DMS 273 (cell line): Measurements from ENCODE around the gene CASP3.

Experiments used
- DNase-seq: peaks from one replicate; lab custom pipeline; 2025; ENCODE audit not compliant: unreplicated experiment; lab: John Stamatoyannopoulos, UW

The CASP3 gene

DNA sequence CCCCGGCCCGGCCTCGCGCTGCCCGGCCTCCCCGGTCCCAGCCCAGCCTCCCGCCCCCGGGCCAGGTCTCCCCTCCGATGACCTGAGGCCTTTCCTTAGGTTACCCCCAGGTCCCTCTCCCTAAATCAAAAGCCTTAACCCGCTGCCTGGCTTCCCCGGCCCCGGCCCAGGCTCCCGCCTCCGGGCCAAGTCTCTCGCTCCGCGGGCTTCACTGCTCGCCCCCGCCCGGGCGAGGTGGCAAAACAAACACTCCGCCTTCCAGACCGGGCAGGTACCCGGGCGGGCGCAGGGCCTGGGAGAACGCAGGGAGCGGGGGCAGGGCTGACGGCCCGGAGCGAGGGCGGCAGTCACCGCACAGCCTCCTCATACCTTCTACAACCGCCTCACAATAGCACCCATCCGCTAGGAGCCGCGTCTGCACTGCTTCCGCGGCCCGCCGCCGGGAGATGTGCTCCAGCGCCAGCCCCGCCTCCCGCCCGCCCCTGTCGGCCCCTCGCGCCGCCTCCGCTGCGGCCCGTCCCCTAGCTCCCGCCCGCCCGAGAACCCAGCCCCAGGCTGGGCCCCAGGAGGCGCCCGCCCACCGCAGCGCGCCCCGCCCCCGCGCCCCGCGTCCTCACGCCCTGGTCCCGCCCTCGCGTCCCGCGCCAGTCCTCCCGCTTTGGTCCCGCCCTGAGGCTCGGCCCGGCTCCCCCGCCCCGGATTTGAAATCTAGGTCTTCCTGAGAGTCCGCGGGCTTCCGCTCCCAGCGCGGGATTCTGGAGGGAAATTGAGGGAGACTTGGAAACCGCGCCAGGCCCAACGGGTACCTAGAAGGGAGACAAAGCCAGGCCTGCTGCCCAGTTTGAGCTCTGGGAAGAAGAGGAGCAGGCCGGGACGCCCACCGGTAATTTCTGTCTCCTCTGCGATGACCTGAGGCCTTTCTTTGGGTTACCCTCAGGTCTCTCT lies at the start of gene CASP3, which contains the start of gene PRIMPOL:
Gene CASP3 (minus strand): TSS at position 422 of the 945 bp plus-strand sequence. CDS start 10,994 bp downstream, outside the sequence.
Gene PRIMPOL (plus strand): TSS at position 713 of the 945 bp plus-strand sequence. CDS start 7,403 bp downstream, outside the sequence.
- peak; percentile 96 for DNase-seq

DNA sequence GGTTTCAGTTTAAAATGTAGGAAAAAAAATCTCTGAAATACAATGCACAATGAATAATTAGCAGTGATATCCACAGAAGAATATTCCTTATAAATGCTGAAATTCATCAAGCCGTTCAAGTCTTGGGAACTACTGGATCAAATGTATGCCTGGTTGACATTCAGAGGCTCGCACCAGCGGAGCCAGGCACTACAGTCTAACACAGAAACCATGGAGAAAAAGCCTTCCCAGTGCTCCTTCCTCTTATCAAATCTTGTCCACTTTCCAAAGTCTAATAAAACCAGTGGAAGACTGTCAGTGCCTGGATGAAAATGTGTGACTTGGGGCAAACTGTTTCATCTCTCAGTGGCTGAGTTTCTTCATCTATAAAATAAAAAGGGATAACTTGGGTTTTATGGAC lies 48.7 kb upstream of the CASP3 start:
- DNase-seq: no peak

DNA sequence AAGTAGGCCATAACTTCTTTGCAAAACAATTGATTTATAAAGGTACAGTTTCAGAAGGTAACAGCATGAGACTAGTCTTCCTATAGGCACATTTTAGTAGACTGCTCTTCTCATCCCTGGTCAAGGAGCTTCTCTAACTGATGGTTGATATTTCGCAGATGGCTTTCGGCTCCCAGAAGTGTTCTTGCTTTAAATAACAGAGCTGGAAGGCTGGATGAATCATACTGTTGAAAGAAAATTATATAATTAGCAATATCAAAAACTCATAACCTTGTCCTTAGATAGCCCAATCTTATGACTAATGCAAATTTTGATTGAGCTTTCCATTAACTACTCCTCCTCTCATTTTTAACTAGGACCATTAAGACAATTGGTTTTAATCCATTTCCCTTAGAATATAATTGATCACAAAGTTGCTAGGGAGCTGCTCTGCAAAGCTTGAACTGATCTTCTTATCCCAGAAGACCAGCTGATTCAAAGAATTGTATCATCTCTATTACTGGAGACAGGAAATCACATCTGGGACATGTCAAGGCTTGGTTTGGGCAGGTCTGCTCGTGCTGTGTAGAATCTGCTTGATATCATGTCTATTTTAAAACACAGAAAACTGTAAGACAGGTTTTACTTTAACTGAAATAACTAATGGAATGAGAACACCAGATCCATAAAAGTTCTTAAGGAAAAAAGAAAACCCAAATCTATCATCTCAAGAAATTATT lies 46.1 kb upstream of the CASP3 start:
- no peak for DNase-seq

DNA sequence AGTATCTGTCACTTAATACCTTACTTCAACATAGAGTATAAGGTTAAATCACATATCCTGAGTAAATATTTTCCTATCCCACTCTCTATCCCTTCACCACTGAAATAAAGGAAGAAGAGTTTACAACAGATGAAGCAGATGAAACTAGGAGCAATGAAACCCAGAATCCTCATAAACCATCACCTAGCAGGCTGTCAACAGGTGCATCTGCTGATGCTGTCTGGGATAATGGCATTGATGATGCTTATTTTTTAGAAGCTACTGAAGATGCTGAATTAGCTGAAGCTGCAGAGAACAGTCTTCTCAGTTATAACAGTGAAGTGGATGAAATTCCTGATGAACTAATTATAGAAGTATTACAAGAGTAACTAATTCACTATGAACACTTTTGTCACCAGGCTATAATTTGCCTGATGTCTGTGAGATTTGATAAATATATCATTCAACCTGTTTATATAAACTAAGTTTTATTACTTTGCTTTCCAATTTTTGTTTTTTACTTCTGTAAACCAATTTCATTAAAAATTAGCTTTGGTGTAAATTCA lies 45.2 kb upstream of the CASP3 start:
- DNase-seq: no peak

DNA sequence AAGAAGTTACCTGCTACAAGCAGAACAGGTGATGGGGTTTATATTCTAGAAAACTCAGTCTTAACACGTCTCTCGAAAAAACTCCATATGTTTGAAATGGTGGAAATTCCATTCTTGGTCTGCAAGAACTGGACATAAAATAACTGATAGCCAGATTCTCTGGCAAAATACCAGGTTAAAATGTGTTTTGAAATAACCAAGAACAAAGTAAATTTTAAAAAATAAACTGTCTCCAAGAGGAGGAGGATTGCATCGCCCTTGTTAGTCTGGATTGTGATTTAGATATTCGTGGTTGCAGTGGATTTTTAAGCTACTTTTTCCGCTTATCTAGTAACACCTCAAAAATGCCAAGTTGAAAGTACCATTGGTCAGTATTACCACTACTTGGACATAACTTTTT lies 43.8 kb upstream of the CASP3 start:
- no peak for DNase-seq

DNA sequence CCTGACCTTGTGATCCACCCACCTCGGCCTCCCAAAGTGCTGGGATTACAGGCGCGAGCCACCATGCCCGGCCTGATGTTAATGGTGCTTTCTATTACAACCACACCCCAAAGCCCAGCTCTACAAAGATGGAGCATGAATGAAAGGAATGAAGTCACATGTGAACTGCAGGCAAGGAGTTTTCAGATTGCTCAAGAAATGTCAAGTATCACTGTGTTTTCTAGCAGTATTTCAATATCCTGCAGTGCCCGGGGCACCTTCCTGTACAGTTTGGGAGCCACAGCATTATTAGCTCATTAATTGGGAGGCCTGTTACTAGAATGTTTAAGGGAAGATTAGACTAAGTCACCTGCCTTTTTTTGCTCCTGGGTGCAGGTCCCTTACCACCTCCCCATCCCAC lies 40.4 kb upstream of the CASP3 start:
- DNase-seq: no peak

DNA sequence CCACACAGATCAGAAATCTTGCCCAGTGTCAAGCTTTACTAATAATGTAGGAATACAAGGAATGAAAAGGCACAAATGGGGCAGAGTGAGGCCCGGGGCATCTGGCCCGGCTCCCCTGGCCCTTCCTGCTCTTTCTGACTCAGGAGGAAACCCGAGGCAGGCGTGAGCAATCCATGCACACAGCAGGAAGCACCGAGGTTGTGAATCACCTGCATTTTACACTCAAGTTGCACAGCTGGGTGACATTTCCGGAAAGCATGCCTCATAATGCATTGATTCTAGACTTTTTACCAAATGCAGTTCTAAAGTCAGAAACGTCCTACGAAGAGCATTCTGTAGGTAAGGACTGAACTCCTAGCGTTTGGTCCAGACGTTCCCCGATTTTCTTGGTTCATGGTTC lies 39.2 kb upstream of the CASP3 start:
- no peak for DNase-seq

DNA sequence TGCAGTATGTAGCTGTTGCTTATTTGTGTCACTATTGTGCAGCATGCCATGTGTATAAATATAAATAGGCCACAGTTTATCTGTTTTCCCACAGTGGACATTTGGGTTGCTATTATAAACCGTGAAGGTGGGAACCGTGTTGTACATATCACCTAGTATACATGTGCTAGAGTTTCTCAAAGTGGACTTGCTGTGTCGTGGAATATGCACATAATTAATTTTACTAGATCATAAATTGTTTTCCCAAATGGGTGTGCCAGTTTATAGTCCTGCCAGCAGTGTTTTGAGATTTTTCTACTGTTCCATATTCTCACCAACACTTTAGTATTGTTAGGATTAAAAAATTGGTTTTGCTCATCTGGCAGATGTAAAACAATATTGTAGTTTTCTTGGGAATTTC lies 38.8 kb upstream of the CASP3 start:
- no peak for DNase-seq

DNA sequence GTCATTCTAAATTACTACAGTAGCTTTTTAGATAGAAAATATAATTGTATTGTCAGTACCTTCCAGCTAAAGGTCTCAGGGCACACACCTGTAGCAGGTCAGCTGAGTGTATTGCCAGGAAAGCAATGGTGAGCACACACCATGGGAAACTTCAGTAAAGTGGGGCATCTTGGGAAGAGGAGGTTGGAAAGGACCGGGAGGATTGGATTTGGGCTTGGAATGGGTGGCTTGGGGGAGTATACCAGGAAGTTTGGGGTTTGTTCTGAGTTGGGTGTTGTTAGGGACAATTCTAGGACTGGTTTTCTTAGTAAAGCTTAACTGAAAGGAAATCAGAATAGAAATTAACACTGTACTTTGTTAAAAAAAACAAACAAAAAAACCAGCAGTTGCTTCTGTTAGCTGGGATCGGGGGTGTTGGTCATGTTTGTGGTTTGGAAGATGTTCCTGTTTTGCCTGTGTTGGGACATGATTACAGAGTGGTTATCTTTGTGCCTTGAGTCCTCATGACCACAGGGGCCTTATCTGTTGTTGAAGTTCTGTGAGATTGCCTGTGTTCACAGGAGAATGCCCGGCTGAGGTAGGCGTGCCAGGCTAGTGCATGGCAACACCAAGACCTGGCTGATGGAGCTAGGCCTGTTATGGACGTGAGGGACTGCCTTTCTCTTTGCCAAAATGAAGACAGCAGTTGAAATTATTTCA lies 35.4 kb upstream of the CASP3 start:
- no peak for DNase-seq

DNA sequence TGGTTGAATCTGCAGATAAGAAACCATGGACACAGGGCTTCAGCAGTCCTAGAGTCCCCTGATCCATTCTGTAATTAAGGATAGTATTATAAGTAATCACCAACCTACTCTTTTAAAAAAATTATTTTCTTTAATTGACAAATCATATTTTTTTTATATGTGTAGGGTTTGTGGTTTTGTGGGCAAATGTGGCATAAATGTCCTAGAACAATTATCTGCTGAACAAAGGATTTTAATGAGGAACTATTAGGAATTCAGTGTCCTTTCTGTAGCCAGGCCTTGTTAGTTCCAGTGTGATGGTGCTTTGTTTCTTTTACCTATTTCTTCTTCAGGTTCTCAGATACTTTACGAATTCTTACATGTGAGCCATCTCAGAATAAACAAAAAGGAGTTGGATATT lies 32.7 kb upstream of the CASP3 start:
- DNase-seq: no peak

DNA sequence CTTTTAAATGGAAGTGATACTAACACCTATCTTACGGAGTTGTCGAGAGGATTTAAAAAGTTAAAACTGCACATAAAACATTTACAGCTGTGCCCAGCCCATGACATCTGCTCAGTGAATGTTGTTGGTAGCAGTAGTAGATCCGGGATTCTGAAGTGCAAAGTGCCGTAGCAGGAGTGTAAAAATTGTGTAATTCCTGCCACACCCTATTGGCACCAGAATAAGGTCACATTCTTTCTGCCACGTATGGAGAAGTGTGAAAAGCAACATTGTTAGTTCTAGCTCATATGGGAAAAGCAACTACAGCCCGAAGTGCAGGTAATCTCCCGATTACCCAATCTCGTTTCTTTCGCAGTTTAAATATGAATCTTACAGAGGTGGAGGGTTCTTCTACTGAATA lies 31.5 kb upstream of the CASP3 start:
- DNase-seq: no peak

DNA sequence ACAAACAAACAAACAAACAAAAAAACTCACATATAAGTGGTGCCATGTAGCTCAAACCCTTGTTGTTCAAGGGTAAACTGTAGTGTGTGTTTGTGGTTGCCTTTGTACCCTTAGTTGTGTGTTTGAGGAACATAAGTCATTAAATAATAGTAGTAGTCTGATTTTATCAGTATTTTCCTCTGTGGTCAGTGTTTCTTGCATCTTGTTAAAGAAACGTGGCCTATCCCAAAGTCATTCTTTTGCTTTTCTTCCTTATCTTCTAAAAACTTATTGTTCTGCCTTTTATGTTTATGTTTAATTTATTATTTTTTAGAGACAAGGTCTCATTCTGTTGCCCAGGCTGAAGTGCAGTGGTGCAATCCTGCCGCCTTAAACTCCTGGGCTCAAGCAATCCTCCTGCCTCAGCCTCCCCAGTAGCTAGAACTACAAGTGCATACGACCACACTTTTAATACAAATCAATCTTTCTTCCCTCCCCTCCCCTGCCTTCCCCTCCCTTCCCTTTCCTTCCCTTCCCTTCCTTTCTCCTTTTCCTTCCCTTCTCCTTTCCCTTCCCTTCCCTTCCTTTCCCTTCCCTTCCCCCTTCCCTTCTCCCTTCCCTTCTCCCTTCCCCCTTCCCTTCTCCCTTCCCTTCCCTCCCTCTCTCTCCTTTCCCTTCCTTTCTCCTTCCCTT lies 26.7 kb upstream of the CASP3 start:
- no peak for DNase-seq

DNA sequence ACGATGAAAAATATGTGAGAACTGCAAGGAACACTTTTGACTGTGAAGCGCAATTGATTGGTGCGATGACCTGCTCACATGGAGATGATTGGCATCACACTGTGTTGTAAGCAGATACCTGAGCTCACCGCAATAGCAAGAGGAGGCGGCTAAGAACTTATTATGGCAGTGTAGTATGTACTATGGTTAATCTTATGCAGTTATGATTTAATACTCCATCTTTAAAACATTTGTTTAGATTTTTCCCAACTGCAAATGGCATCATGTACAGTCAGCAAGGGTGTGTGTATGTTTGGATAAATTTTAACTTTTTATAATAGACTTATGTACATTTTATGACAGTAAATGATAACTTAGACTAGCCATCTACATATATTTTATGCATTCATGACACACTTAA lies 25.8 kb upstream of the CASP3 start:
- no peak for DNase-seq

DNA sequence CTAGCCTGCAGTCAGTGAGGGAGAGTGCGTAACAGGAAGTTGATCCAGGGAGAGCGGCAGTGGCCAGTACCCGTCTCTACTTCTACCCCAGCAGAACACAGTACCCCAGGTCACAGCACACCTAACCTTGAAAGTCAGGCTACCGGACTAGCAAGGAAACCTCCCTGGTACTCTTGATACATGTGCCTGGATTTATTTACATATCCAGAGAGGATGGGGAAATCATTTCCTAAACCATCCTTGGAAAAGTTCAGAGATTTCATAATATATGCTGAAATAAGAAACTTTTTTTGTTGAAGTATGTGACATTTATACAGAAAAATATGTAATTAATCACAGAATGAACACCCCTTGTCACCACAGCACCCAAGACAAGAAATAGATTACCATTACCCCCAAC lies 24.8 kb upstream of the CASP3 start:
- no peak for DNase-seq

DNA sequence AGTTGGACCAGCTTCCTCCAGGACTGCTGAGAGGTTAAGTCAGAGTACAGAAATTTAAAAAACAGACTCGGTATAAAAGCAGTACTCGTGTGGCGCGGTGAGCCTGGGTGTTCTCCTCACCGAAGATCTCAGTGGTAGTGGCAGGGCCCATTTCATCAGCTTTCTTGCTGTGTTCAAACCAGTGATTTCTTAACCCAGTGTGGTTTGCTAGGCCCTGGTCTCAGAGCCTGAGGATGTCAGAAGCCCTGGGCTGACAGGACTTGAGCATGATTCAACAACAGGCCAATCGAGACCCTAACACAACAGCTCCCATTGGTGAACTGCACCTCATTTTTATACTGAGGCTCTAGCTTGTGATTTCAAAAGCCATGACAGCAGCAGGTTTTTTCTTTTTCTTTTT lies 23.5 kb upstream of the CASP3 start:
- no peak for DNase-seq

DNA sequence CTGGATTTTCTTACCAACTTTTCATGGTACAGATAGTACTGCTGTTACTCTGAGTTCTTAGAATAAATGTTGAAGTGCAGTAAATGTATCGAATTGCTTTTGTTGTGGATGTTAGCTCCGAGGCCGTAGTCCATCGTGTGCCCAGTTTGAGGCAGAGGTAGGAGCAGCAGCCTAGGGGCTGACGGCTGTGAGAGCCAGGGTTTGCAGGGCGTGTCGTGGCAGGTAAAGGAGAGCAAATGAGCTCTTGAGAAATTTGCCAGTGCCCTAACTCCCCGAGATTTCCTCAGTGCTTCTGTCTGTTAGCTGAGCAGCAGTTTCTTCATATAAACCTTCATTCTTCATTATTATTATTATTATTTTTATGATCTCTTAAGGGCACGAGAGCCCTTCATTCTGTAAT lies 21.9 kb upstream of the CASP3 start:
- DNase-seq: no peak

DNA sequence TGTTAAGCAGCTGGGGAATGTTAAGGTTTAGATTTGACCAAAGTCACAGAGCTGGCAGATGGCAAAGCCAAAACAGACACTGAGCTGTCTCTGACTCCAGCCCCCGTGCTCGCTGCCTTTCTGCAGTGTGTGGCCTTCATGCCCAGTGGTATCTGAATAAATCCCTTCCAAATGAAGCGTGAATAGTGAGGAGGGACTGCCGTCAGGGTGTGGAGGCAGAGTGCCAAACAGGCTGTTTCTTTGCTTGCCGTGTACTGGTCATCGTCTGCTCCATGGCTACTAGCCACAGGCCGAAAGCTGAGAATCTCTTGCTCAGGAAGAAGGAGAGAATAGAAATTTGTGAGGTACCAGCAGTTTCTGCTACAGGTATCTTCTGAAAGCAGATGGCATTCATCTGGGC lies 20.0 kb upstream of the CASP3 start:
- peak; percentile 10 for DNase-seq

DNA sequence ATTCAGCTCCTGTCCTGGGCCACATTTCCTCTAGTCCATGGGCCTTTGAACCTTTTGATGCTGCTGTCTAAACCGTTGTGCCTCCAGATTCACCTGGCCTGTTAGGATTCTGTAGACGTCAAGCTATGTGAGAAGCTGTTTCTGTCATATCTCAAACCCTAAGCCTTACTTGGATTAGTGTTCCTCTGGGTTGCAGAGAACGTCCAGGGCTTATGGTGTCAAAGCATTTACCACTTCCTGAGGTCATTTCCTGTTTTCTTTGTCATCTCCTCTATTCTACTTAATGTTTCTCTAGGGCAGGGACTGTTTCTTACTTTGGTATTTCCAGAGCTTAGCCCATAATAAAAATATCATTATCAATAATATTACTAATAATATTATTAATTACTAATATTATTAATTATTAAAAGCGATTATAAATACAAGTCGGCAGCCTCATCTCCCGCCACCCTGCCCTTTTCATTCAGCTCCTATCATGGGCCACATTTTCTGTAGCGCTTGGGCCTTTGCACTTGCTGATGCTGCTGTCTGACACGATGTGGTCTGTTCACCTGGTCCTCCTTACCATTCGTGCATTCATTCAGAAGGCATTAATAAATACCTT lies 19.4 kb upstream of the CASP3 start:
- no peak for DNase-seq

DNA sequence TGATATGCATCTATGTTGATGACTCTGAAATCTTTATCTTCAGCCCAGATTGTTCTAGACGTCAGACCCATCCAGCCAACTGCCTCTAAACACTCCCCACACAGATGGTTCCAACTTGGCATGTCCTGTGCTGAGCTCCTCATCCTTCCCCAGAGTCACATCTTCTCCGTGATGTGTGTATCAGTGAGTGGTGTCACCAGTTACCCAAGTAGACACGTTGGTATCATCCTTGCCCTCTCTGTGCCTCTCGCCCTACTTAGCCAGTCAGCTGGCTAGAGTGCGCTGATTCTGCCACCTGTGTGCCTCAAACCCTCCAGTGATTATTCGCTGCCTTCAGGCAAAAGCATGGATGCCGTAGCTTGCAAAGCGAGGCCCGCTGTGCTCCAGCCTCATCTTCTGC lies 18.8 kb upstream of the CASP3 start:
- DNase-seq: no peak

DNA sequence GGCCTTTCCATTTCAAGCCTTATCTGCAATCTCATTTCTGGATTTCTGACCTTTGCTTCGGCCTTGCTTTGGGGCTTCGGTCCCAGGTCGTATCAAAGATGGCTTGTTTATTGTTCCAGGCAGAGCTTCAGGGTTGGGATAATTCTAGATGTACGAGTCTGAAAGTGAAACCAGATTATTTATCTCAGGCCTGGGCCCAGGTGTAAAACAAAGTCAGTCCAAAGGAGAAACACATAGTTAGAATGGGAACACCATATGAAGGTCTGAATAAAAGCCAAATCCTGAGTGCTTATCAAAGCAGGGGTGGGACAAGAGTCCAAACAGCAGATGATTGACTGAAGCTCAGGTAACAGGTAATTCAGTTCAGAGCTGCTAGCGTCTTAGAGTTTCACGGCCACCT lies 17.4 kb upstream of the CASP3 start:
- no peak for DNase-seq
